Type B pancreatic cell (in vitro differentiated cells): ENCODE results near the gene COL5A1. TPM values are rescaled to one million over a fixed set of nuclear protein-coding genes. Genes with fewer than 3 reads are reported as not detected.

ENCODE experiments used
- DNase-seq: peaks from one replicate; pipeline ENCODE4 v3.0.0; 2021; ENCODE audit warnings: mixed read lengths; ENCODE audit not compliant: unreplicated experiment; ENCODE audit errors: extremely low spot score
- H3K27ac Mint-ChIP-seq: 2 replicates; pipeline ENCODE4 v1.8.0; 2021; ENCODE audit warnings: mild to moderate bottlenecking, mixed read lengths
- H3K27me3 Mint-ChIP-seq: 2 replicates; pipeline ENCODE4 v1.8.0; 2021; ENCODE audit warnings: mixed read lengths
- H3K36me3 Mint-ChIP-seq: 2 replicates; pipeline ENCODE4 v1.8.0; 2021; ENCODE audit warnings: mixed read lengths
- H3K4me1 Mint-ChIP-seq: one replicate; pipeline ENCODE4 v1.8.0; 2021; ENCODE audit warnings: mixed read lengths; ENCODE audit not compliant: unreplicated experiment
- H3K4me3 Mint-ChIP-seq: 2 replicates; pipeline ENCODE4 v1.8.0; 2021; ENCODE audit warnings: mild to moderate bottlenecking, mixed read lengths
- H3K9me3 Mint-ChIP-seq: 2 replicates; pipeline ENCODE4 v1.8.0; 2021; ENCODE audit warnings: mixed read lengths
- total RNA-seq: library from RNA; stranded (reverse); gene quantifications from 2 replicates; pipeline ENCODE4 v1.2.1, GENCODE V29; 2021; ENCODE audit warnings: low replicate concordance
- TF ChIP-seq, protein P1 (sequence below): fragments of 200-600 bp; sonication (generic); conservative IDR thresholded peaks from 2 replicates; pipeline ENCODE4 v1.5.0; 2021; ENCODE audit warnings: antibody characterized with exemption, mild to moderate bottlenecking

The COL5A1 gene
- total RNA-seq, 1 donor from 2014 or later, result 112 TPM

DNA sequence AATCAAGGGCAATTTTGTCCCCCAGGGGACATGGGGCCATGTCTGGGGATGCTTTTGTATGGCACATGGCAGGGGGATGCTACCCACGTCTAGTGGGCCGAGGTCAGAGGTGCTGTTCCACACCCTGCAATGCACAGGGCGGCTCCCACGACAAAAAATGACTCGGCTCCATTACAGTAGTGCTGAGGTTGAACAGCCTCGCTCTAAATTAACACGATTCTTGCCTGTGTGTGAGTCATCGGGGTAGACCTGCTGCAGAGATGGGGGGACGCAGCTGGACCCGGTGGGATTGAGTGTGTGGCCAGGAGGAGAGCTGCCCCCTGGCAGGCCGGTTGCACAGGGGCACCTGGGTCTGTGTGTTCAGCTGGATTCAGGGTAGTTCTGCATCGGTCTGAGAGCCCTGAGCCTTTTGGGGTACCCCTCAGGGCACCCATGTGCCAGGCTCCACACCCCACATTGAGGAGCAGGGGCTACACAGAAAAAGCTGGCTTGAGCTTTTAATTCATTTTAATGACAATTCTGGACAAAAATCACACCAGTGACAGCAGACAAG is 20.0 kb upstream of the COL5A1 start:
- Mint-ChIP-seq H3K9me3 (no peaks in the 10 kb centered on the region), H3K27me3 (peaks cover 10% of the 10 kb centered on the region), H3K4me1 (peaks cover 36% of the 10 kb centered on the region), H3K36me3 (no peaks in the 10 kb centered on the region), H3K4me3 (no peak overlapping the region), H3K27ac (no peak overlapping the region)
- DNase-seq, result peak; percentile 68
- TF ChIP-seq, protein P1, sequence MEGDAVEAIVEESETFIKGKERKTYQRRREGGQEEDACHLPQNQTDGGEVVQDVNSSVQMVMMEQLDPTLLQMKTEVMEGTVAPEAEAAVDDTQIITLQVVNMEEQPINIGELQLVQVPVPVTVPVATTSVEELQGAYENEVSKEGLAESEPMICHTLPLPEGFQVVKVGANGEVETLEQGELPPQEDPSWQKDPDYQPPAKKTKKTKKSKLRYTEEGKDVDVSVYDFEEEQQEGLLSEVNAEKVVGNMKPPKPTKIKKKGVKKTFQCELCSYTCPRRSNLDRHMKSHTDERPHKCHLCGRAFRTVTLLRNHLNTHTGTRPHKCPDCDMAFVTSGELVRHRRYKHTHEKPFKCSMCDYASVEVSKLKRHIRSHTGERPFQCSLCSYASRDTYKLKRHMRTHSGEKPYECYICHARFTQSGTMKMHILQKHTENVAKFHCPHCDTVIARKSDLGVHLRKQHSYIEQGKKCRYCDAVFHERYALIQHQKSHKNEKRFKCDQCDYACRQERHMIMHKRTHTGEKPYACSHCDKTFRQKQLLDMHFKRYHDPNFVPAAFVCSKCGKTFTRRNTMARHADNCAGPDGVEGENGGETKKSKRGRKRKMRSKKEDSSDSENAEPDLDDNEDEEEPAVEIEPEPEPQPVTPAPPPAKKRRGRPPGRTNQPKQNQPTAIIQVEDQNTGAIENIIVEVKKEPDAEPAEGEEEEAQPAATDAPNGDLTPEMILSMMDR, result no peak

- H3K27ac Mint-ChIP-seq, result no peak overlapping the region
- peaks cover 36% of the 10 kb centered on the region for H3K4me1 Mint-ChIP-seq
- DNase-seq, result peak; percentile 55
Observed at GRCh38 chr9:134622896-134623257, 18.7 kb upstream of the COL5A1 start.

DNA sequence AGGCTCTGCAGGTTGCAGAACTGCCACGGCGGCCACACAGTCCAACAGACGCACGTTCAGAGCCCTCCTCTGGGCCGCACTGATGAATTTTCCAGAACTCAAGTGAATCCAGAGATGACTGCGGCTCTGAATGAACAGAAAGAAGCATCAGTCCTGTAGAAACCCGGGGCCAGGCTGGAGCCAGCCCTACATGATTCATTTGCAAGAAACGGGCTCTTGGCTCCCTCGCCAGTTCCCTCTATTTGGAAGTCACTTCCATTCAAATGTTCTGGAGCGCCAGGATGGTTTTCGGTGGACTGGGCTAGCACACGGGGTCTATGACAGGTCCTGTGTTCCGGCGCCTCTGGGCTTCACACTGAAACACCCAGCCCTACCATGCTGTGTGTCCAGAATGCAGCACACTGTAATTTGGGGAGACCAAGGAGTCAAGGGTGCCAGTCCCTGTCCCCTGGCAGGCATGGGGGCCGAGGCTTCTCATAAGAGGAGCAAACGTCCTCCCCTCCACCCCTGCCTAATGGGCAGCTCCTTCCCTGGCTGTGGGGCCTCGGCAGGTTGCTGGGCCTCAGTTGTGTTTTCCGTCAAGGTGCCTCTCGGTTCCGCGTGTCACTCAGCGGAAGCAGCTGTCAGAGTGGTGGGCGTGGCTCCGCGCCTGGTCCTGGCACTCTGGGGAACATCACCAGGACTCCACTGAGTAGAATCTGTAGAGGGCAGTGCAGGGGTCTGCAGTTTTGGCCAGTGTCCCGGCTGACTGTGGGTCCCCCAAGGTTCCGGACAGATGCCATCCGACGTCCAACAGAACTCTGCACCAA is 18.1 kb upstream of the COL5A1 start:
- TF ChIP-seq, protein P1, result no peak
- H3K27ac Mint-ChIP-seq, result no peak overlapping the region
- H3K4me3 Mint-ChIP-seq, result no peak overlapping the region
- DNase-seq, result peak; percentile 61
- H3K36me3 Mint-ChIP-seq, result no peaks in the 10 kb centered on the region
- H3K27me3 Mint-ChIP-seq, result peaks cover 11% of the 10 kb centered on the region
- H3K4me1 Mint-ChIP-seq, result peaks cover 31% of the 10 kb centered on the region
- H3K9me3 Mint-ChIP-seq, result no peaks in the 10 kb centered on the region

More at GRCh38 chr9:134622896-134623257, 18.7 kb upstream of the COL5A1 start:
- peaks cover 13% of the 10 kb centered on the region for H3K27me3 Mint-ChIP-seq
- H3K4me3 Mint-ChIP-seq, result no peak overlapping the region
- TF ChIP-seq, protein P1, result no peak
- no peaks in the 10 kb centered on the region for H3K9me3 Mint-ChIP-seq
- no peaks in the 10 kb centered on the region for H3K36me3 Mint-ChIP-seq

- no peak overlapping the region for H3K27ac Mint-ChIP-seq
- no peaks in the 10 kb centered on the region for H3K9me3 Mint-ChIP-seq
- TF ChIP-seq, protein P1, result no peak
- no peak overlapping the region for H3K4me3 Mint-ChIP-seq
- DNase-seq, result peak; percentile 59
- H3K27me3 Mint-ChIP-seq, result peaks cover 13% of the 10 kb centered on the region
- H3K36me3 Mint-ChIP-seq, result no peaks in the 10 kb centered on the region
- H3K4me1 Mint-ChIP-seq, result peaks cover 38% of the 10 kb centered on the region
Observed at GRCh38 chr9:134624137-134624591, 17.4 kb upstream of the COL5A1 start.

DNA sequence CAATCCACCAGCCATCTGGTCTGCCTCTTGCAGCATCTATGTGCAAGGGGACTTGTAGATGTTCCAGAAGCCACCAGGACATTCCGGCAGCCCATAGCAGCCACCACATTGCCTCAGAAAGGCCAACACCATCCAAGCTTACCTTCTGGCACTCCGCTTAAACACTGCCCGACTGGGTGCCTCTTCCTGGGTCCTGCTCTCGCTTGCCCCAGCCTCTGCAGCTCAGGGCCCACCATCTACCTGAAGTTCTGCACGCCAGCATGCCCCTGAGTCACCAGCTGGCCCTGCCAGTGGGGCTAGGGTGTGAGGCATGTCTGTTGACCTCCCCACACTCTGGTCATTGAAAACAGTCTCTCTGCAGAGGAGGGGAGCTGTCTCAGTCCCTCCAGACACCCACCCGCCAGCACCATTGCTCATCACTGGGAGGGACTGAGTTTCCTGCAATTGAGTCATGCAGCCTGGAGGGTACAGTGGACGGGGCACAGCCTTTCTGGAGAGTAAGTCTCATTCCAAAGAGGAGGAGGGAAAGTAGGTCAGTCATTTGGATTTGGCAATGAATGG is 16.9 kb upstream of the COL5A1 start:
- no peaks in the 10 kb centered on the region for H3K9me3 Mint-ChIP-seq
- H3K36me3 Mint-ChIP-seq, result no peaks in the 10 kb centered on the region
- TF ChIP-seq, protein P1, result no peak
- H3K27me3 Mint-ChIP-seq, result peaks cover 13% of the 10 kb centered on the region
- no peak overlapping the region for H3K27ac Mint-ChIP-seq
- no peak overlapping the region for H3K4me3 Mint-ChIP-seq
- DNase-seq, result peak; percentile 49
- peaks cover 34% of the 10 kb centered on the region for H3K4me1 Mint-ChIP-seq
